C4-2B (cell line): Measurements from ENCODE around the gene PTPRB.

ENCODE experiments used
- ZFX ChIP-seq: fragments of 450-650 bp; IDR thresholded peaks from 2 replicates; pipeline ENCODE4 v1.6.1; 2017
- TF ChIP-seq, protein P1 (sequence below): fragments of 450-650 bp; conservative IDR thresholded peaks from 2 replicates; pipeline ENCODE4 v1.5.1; 2017; ENCODE audit warnings: mild to moderate bottlenecking

GRCh38 chr12:70660002-70660604 is 22.9 kb upstream of the PTPRB start:
- TF ChIP-seq, protein P1, sequence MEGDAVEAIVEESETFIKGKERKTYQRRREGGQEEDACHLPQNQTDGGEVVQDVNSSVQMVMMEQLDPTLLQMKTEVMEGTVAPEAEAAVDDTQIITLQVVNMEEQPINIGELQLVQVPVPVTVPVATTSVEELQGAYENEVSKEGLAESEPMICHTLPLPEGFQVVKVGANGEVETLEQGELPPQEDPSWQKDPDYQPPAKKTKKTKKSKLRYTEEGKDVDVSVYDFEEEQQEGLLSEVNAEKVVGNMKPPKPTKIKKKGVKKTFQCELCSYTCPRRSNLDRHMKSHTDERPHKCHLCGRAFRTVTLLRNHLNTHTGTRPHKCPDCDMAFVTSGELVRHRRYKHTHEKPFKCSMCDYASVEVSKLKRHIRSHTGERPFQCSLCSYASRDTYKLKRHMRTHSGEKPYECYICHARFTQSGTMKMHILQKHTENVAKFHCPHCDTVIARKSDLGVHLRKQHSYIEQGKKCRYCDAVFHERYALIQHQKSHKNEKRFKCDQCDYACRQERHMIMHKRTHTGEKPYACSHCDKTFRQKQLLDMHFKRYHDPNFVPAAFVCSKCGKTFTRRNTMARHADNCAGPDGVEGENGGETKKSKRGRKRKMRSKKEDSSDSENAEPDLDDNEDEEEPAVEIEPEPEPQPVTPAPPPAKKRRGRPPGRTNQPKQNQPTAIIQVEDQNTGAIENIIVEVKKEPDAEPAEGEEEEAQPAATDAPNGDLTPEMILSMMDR, result no peak
- TF ChIP-seq ZFX, result no peak
